HG03159 (cell line): Measurements from ENCODE around the gene SERGEF.

ENCODE experiments used
- ATAC-seq: cut with Tn5 transposase; IDR thresholded peaks from one replicate; pipeline ENCODE4 v1.9.1; 2021; ENCODE audit warnings: mild to moderate bottlenecking, moderate library complexity; ENCODE audit not compliant: unreplicated experiment

Gene SERGEF

DNA sequence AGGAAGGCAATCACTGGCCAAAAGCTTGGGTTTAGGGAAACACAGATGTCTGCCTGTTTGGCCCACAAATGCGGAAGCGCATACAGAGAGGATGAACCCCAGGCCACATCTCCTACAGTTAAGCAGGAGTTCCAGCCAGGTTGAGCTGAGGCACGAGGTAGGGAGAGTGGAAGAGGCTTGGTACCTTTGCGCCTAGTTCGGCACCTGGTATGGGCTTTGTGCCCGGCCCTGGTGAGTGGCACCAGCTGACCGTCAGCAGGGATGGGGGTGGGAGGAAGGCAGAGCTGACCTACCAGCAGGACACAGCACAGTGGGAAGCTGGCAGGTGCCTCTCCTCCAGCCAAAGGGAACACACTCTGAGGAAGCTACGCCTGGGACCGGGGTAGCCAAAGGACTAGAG lies 220.7 kb downstream of the SERGEF start:
- no peak for ATAC-seq

DNA sequence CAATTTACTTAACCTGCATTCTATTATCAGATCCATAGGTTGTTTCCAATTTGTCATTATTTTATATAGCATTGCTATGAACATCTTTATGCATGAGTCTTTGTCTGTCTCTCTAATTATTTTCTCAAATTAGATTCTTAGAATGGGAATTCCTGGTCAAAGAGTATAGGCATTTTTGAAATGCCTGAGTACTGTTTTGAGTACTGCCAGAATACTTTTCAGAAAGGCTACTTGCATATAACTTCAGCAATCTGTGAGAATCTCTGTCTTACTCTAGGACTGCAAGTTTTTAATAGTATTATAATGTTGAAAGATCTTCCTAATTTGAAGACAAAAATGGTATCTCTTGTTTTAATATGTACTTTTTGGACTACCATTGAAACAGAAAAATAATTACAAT lies 221.7 kb downstream of the SERGEF start:
- ATAC-seq, result no peak

DNA sequence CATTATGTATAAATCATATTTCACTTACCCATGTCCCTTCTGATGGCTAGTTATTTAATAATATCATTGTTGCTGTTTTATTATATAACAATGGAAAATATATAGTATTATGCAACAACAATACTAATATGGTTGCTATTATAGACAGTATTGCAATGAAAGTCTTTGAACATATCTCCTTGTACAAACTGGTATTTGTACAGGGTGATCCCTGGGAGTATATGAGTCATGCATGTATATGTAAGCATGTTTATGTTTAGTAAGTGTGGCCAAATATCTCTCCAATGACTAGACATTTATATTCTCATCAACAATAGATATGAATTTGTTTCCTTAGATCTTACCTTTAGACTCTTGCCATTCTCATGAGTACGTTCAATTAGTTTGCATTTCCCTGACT lies 222.4 kb downstream of the SERGEF start:
- no peak for ATAC-seq

DNA sequence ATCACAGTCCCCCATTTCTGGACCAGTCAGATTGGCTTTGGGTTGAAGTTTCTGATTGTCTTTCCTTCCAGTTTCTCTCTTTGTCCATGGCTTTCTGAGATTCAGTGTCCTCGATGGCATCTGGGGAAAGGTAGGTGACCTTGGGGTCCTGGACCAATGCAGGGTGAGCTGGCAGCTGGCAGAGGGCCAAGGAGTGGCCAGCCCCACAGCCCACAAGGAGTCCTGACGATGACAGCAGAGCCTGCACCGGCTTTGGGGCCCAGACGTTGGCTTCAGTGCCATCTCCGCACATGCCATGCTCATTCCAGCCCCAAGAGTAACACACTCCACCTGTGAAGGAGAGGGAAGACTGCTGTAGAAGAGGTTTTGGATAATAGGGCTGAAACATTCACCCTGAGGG lies 224.8 kb downstream of the SERGEF start:
- no peak for ATAC-seq

DNA sequence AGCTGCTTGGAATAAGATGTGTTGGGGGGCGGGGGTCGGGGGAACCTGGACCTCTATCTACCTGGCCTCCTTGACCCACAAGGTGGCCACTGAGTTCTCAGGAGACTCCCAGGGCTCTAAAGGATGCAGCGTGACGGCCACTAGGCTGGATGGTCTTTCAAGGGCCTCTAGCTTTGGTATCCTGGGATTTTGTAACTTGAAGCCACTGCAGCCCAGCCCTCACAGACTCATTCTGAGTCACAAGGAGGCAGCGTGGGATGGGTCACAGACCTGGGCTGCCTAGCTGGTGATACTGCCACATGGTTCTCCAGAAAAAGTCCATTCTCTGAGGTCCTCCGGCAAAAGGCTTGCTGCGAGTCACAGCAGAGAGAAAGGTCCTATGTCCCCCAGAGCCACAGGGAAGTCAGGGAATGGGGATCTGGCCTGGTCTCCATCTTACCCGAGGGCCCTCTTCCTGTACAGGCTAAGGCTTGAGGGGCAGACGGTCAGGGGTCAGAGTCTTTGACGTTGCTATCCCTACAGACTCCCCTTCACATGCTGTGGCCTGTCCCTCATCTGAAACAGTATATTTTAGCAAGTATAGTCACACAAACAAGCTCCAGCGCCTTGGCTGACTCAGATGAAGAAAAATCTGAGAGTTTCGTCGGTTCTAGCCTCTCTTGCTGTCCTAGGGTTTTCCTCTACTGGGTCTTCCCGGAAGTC lies 225.9 kb downstream of the SERGEF start:
- ATAC-seq, result no peak

DNA sequence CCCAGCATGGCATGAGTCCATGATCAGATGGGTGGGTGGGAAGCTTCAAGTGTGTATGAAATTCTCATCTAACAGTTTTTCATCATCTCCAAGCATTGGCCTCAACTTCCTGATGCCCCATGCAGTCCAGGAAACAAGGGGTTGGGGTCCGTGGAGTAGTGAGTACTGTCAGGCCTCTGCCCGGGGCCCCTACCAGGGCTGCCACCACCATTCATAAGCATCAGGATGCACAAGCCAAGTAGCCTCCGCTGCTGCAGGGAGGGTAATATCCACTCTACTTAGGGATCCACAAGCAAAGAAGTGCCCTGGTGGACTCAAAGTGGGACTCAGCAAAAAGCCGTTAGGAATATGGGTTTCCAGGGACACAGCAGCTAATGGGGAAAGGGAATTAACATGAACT lies 229.0 kb downstream of the SERGEF start:
- no peak for ATAC-seq

DNA sequence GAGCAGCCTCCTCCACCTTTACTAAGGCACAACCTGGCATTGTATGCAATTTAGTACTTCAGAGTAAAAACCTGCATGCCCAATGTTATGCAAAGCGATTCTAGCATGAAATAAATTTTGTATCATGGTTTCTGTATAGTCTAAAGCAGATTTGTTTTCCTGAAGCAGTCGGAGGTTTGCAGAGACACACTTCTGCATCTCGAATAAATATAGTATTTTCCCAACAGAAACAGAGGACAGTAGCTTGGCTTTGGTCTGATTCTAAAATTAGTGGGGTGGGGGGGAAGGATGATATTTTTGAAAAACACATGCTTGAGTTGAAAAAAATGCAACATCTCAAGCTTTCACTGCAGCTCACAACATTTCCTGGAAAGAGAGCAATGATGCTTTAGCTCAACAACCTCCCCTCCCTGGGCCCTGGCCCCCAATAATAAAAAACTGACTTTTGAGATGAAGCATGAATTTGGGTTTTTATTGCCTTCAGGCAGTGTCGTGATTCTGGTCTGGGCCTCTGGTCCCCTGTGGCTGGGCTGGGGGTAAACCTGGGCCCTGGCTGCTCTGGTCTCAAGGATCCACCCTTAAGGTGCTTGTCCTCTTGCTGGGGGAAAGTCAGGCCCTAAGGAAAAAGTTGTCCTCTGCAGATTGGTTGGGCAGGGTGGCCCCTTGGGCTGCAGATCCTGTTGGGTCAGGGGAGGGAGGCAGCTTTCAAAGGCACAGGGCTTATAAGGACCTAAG lies 230.1 kb downstream of the SERGEF start:
- ATAC-seq, result no peak

DNA sequence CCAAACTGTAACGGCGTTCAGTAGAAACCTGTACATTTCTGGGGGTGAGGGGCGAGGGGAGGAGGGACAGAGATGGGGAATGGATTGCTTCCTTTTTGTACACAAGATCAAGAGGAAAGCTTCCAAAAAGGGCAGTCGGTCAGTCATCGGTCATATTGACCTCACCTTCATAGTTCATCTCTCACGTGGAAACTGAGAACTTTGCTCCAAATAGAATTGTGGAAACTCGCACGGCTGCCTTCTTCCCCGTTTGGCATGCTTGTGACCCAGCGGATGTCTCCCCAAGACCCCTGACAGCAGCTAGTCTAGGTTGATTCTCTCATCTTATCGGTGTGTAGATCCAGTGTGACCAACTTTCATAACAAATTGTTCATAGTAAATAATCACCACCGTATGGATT lies 230.7 kb downstream of the SERGEF start:
- ATAC-seq, result no peak

DNA sequence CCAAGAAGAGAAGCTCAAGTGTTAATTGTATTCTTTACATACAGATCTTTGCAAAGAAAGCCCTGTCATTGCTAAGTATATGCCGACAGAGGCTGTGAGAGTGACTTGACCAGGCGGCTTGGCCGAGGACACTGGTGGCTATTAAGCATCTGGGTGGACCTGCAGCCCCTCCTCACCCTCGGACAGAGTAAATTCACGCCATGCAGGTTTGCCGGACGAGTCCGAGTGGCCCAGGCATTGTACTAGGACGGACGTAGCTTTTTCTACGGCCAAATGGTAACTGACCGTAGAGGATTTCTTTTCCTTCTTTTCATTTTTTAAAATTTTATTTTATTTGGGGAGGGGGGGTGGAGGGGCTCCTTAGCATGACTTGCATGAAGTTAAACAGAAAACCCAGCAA lies 231.2 kb downstream of the SERGEF start:
- ATAC-seq, result no peak

DNA sequence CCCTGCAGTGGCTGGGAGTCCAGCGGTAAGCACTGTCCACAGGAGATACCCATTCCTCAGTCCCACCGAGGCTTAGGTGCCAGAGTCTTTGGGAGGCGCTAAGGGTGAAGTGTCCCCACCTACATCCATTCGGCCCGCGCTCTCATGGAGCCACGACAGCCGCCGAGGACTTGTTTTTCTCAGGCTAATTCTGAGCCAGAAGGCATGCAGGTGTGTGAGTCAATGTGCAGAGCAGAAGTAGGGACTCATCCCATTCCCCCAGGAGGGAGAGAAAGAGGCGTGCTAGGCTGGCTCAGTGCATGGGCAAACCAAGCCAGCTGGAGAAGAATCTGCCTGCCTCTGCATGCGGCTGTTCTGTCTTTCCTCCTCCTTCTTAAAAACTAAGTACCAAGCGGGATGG lies 231.6 kb downstream of the SERGEF start:
- ATAC-seq, result no peak

DNA sequence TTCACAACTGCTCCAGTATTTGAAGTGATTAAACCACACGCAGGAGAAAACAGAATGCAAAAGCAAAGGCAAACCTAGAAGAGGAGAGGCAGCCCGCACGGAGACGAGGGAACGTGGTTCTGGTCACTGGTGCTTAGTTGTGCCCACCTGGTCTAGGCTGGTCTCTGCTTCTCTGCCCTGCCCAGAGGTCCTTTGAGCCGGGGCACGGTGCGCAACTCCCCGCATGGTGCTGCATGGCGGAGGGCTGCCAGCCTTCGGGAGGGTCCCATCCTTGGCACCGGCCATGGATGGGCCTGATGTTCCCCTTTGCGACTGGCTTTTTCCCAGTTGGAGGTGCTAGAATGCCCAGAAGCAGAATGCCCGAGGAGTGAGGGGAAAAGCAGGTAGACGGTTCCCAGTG lies 232.2 kb downstream of the SERGEF start:
- ATAC-seq, result no peak

DNA sequence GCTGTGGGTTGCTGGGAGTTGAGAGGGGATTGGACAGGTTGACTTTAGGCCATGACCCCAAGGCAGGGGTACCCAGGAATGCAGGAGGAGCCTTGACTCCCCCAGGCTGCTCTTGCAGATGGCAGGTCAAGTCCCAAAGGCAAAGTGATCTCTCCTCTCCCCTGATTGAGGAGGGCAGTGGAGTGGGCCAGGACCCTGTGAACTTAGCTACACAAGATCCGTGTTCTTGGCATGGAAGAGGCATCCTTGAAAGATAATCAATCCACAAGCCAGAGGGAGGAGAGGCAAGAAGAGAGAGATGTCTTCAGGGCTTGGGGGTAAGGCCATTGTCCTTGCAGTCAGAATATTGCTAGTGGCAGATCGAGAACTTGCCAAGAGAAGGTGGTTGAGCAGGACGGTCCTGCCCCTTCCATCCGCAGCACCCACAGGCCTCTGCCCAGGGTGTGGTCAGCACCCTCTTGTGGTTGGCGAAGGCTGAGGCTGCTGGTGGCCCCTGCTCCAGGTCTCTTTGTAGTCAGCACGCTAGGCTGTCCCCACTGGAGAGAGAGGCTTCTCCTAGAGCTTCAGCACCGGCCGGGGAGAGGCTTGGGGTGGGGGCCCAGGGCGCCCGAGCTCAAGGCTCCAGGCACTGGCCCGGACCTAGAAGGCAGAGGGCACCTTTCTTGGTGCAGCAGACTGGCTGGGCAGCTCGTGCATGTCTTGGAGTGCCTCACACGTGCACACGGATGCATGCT lies 232.8 kb downstream of the SERGEF start:
- ATAC-seq, result no peak

DNA sequence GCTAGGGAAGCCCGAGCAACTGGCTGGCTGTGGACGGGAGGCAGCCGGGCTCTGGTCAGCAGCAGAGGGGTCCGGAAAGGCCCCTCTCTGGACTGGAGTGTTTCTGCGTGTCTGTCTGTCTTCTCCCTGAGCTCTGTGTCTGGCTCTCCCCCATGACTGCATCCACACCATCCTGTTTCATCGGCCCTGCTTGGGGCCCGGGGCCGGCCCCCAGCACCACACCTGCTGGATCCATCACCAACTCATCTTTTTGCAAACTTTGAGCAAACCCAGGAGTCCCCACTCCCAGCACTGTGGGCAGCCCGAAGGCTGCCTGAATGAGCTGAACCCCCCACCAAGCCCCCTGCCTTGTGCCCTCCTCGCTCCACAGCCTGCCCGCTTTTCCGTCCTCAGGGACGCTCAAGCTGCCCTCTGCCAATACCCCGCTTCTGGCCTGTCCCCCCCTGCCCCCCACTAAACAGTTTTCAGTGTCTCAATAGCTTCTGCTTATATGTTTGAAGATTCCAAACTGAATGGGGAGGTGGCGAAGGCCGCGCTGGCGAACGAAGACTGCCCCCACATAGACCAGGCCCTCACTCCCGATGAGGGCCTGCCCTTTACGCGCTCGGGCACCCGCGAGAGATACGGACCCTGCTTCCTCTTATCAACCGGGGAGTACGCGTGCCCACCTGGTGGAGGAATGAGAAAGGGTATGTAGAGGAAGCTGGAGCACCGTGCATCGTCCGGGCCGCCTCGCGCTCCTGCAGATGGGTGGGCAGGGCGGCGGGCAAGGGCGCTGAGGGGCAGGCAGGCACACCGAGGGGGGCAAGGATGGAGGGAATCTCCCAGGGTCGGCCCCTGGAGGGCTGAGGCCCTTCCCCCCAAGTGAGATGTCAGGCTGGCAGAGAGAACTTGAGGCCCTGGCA lies 233.6 kb downstream of the SERGEF start:
- no peak for ATAC-seq

DNA sequence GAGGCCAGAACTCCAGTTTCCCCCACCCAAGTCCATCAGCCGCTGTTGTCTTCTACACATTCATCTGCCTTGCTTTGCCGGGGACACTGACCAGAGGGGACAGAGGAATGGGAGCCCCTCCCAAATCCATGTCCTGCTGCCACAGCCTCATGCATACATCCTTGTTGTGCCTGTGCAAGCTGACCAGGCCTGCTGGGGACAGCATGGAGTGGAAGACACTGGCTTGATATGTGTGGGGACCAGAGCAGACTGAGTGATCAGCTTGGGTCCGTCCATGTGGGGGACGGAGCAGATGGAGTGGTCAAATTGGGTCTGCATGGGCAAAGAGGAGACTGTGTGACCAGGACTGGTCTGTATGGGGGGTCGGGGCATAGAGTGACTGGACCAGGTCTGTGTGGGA lies 234.5 kb downstream of the SERGEF start:
- ATAC-seq, result no peak

DNA sequence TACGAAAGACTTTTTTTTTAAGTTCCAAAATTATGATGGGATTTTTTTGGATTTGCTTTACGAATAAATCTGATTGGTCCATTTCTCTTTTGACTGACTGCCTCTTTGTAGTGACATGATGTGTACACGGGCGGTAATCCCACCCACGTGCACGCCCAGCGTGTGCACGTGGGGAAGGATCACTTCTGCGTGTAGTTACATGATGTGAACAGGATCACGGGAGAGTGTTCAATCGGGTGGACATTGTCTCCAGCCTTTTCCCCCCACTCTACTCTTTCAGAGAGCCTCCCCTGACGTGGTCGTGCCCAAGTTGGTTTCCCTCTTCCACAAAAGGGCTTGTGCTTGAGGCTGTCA lies 235.1 kb downstream of the SERGEF start:
- ATAC-seq, result no peak

DNA sequence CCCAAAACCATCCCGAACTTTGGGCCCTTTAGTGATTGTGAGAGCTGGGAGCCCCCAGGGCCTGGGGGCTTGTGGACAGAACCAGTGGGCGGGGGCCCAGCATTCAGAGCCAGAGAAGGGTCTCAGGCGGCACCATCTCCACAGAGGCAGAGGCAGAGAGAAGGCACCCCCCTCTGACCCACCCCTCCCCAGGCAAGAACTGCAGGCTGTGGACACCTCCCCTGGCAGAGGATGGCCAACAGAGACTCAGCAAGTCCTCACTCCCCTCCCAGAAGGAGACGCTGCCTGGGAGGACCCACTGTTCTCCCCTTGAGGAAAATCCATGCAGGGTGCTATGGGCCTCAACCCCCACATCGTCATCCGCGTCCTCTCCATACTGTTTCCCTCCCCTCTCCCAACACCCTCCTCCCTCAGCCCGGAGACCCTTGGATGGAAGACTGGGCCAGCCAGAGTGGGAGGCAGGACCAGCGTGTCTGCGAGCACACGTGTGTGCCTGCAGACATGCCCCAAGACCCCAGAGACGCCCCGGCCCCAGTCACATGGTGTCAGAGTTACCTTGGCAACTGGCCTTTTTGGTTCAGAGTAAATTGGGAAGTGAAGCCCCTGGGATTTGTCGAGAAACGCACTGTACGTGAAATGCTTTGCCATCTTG lies 235.6 kb downstream of the SERGEF start:
- no peak for ATAC-seq

DNA sequence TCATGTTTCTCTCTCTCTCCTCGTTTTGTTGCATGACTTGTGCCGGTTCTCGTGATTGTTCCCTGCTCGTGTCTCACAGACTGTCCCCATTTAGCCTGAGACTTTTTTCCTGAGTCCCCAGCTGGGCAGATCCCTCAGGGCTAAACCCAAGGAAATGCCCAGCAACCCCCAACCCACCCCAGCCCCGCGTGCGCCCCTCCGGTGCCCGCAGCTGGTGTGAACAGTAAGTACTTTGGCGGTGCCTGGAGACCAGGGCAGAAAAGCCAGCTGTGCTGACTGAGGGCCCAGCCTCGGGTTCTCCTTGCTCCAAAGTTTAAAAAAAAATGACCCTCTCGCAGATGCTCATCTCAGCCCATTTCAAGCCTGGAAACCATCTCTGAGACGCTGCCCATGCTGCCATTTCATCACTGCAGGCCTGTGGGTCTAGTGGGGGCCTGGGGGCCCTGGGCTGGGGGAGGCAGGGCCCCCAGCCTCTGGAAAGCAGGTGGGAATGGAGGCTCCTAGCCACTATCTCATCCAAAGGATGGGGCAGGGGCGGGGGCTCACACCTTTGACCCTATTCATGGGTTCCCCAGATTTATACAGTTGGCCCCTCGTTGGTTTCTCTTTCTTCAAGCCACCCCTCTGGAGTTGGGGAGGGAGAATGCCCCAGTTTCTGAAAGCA lies 236.5 kb downstream of the SERGEF start:
- ATAC-seq, result no peak

DNA sequence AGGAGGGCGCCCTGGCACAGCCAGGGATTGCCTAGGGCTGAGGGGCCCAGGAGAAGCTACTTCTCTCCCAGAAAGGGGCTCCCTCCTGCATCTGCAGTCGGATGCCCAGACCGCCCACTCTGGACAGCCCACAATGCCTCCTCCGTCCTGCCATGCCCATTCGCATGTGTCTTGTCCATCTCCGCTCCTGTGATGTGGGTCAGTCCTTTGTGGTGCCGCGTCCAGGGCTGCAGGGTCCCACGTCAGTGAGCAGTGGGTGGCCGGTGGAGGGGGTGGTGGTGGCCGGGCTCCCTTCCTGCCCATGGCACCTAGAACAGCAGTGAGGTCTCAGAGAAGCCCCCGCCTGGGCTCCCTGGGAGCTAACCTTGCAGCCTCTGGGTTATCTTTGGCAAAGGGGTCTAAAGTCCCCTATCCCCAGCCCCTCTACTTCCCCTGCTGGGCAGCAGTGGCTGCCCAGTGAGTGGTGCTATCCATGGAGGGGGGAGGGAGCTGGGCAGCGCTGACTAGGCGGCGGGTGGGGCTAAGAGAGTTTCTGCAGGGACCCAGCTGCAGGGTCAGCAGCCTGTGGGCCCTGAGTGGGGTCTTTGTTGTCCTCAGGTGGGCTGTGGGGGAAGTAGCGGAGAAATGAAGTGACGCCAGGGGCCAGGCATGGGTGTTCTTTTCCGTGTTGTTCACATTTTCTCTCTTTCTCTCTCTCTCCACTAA lies 237.2 kb downstream of the SERGEF start:
- ATAC-seq, result no peak

DNA sequence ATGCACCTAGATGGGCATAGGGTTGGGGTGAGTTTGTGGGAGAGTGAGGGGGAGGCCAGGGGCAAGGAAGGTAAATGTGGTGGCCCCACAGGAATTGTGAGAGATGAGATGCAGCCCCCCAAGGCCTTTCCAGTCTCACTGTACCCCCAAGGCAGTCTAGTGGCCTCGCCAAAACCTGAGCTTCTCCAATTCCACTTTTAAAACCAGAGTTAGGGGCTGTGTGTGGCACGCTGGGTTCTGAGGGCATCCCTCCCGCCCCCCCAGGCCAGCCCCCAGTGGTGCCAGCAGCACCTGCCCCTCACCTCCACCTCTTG lies 237.9 kb downstream of the SERGEF start:
- no peak for ATAC-seq
